Vagina (tissue), 2 donors: ENCODE data around the gene C6orf52.

Experiments used
- POLR2A ChIP-seq, 2 donors: fragments of 450-650 bp; IDR thresholded peaks; one replicate each; pipeline ENCODE4 v1.6.1; 2017; ENCODE audit warnings: antibody characterized with exemption in 2 of 2, mild to moderate bottlenecking in 2 of 2, moderate library complexity in 2 of 2
- POLR2AphosphoS5 ChIP-seq, 2 donors: sonication (generic); formaldehyde crosslinking; IDR thresholded peaks; one replicate each; pipeline ENCODE4 v1.9.0; 2017; ENCODE audit warnings: antibody characterized with exemption in 2 of 2, mild to moderate bottlenecking in 2 of 2, low read depth in 1 of 2; ENCODE audit not compliant: insufficient read depth in 1 of 2
- TF ChIP-seq, protein P1 (sequence below), 3 experiments: fragments of 450-650 bp in 2 of 3; fragments of 200-600 bp in 1 of 3; sonication (generic) in 1 of 3; IDR thresholded peaks; one replicate each; pipeline ENCODE4 v1.5.1; 2017 to 2019; ENCODE audit warnings: antibody characterized with exemption in 3 of 3, mild to moderate bottlenecking in 2 of 3, moderate library complexity in 2 of 3

DNA sequence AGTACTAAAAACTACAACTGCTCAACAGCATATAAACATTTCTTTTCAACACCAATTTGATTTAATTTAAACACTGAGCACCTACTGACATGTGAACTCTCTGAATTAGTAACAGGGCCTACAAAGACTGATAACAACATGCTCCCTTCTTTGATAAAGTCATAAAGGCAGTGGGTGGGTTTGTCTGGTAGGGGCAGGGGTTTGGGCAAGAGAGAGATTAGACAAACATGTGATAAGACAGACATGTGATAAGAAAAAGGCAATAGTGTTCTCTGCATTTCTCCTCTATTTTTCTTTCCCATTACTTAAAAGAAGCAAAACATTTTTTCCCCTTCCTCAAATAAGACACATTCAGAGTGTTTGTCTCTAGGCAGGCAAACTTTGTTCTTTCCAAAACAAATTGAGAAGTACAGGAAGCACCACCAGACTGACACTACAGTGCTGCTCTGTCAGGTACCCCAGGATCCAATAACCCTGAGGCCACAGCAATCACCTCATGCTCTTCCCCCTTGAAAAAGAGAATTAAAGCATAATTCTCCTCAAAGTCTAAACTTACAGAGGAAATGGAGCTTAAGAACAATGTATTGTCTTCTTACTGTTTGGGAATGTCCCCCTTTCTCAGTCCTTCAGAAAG is 11.9 kb downstream of the C6orf52 start:
- TF ChIP-seq POLR2AphosphoS5 (IDR thresholded peaks at IDR 0.05; ENCODE audit: insufficient read depth in 1 of 2, low read depth in 1 of 2) (no peak), POLR2A (IDR thresholded peaks at IDR 0.05) (no peak)
- TF ChIP-seq, protein P1, sequence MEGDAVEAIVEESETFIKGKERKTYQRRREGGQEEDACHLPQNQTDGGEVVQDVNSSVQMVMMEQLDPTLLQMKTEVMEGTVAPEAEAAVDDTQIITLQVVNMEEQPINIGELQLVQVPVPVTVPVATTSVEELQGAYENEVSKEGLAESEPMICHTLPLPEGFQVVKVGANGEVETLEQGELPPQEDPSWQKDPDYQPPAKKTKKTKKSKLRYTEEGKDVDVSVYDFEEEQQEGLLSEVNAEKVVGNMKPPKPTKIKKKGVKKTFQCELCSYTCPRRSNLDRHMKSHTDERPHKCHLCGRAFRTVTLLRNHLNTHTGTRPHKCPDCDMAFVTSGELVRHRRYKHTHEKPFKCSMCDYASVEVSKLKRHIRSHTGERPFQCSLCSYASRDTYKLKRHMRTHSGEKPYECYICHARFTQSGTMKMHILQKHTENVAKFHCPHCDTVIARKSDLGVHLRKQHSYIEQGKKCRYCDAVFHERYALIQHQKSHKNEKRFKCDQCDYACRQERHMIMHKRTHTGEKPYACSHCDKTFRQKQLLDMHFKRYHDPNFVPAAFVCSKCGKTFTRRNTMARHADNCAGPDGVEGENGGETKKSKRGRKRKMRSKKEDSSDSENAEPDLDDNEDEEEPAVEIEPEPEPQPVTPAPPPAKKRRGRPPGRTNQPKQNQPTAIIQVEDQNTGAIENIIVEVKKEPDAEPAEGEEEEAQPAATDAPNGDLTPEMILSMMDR (IDR thresholded peaks at IDR 0.05): no peak
